SK-N-SH (cell line): ENCODE data around the gene IL17B. TPM values are rescaled to one million over a fixed set of nuclear protein-coding genes. Genes with fewer than 3 reads are reported as not detected.

Experiments
- CTCF ChIA-PET: fragments of 300-600, 350-600 bp; formaldehyde crosslinking; extraction: SDS; loops from one replicate; lab custom pipeline; 2021; lab: Yijun Ruan, JAX
- POLR2A ChIA-PET: fragments of 350-600 bp; sonication (Branson Sonifier 250); formaldehyde crosslinking; extraction: SDS; loops from one replicate; lab custom pipeline; 2020; ENCODE audit warnings: antibody characterized with exemption, inconsistent platforms; lab: Yijun Ruan, JAX
- DNase-seq: peaks from one replicate; pipeline ENCODE4 v3.0.0; 2012
- H2AFZ ChIP-seq: fragments of 200-600 bp; sonication (generic); 2 replicates; pipeline ENCODE4 v1.8.1; 2016; ENCODE audit warnings: antibody characterized with exemption, mild to moderate bottlenecking, low read depth
- H3F3A ChIP-seq: fragments of 200-600 bp; sonication (generic); replicated peaks from 2 replicates; pipeline ENCODE3; 2016; ENCODE audit warnings: antibody characterized with exemption, mild to moderate bottlenecking; ENCODE audit not compliant: insufficient read depth
- H3K27ac ChIP-seq, 2 experiments: fragments of 200-500 bp in 1 of 2; fragments of 200-600 bp in 1 of 2; sonication (Bioruptor generic) in 1 of 2; sonication (generic), shearing (Covaris generic) in 1 of 2; 2 replicates each; pipeline versions ENCODE4 v1.5.1 to v1.6.1; 2014 to 2016; ENCODE audit warnings: low read depth in 2 of 2, inconsistent platforms in 1 of 2, low read length in 1 of 2, mild to moderate bottlenecking in 1 of 2, mixed read lengths in 1 of 2
- H3K27me3 ChIP-seq: fragments of 200-600 bp; sonication (generic), shearing (Covaris generic); 2 replicates; pipeline ENCODE4 v1.6.1; 2016; ENCODE audit warnings: mixed run types; ENCODE audit not compliant: insufficient read depth
- H3K36me3 ChIP-seq, 2 experiments: fragments of 200-500 bp in 1 of 2; fragments of 200-600 bp in 1 of 2; sonication (Bioruptor generic) in 1 of 2; sonication (generic) in 1 of 2; replicated peaks in 1 of 2; 2 replicates each; pipeline versions ENCODE3 to v1.5.1; 2014 to 2016; ENCODE audit warnings: low read length in 1 of 2, mild to moderate bottlenecking in 1 of 2; ENCODE audit not compliant: insufficient read depth in 2 of 2, control insufficient read depth in 1 of 2
- H3K4me1 ChIP-seq, 2 experiments: fragments of 200-500 bp in 1 of 2; fragments of 200-600 bp in 1 of 2; sonication (Bioruptor generic) in 1 of 2; sonication (generic), shearing (Covaris generic) in 1 of 2; 2 replicates each; pipeline versions ENCODE4 v1.5.1 to v1.6.1; 2014 to 2016; ENCODE audit warnings: low read depth in 1 of 2, low read length in 1 of 2, mixed run types in 1 of 2; ENCODE audit not compliant: insufficient read depth in 2 of 2, control insufficient read depth in 1 of 2
- H3K4me2 ChIP-seq: fragments of 200-600 bp; sonication (generic), shearing (Covaris generic); 2 replicates; pipeline ENCODE4 v1.6.1; 2017; ENCODE audit warnings: mixed run types
- H3K4me3 ChIP-seq, 2 experiments: fragments of 200-500 bp in 1 of 2; fragments of 200-600 bp in 1 of 2; sonication (Bioruptor generic) in 1 of 2; sonication (generic), shearing (Covaris generic) in 1 of 2; 2 replicates each; pipeline versions ENCODE4 v1.5.1 to v1.8.1; 2014 to 2016; ENCODE audit warnings: low read depth in 2 of 2, inconsistent platforms in 1 of 2, low read length in 1 of 2, mild to moderate bottlenecking in 1 of 2, mixed read lengths in 1 of 2, moderate library complexity in 1 of 2
- H3K79me2 ChIP-seq: fragments of 200-600 bp; sonication (generic); 2 replicates; pipeline ENCODE4 v1.8.1; 2017; ENCODE audit warnings: mild to moderate bottlenecking; ENCODE audit not compliant: insufficient read depth
- H3K9ac ChIP-seq: fragments of 200-600 bp; sonication (generic); 2 replicates; pipeline ENCODE4 v1.6.1; 2017; ENCODE audit warnings: mixed run types
- H3K9me2 ChIP-seq: fragments of 200-600 bp; sonication (generic); 2 replicates; pipeline ENCODE4 v1.6.1; 2017; ENCODE audit warnings: mixed run types
- H3K9me3 ChIP-seq: fragments of 200-600 bp; sonication (generic); 2 replicates; pipeline ENCODE4 v1.6.1; 2017; ENCODE audit warnings: mixed run types, mild to moderate bottlenecking, moderate library complexity
- H4K20me1 ChIP-seq: fragments of 200-600 bp; sonication (generic); 2 replicates; pipeline ENCODE4 v1.6.1; 2017; ENCODE audit warnings: mild to moderate bottlenecking, mixed run types; ENCODE audit not compliant: insufficient read depth
- CHD2 ChIP-seq: fragments of 150-350 bp; IDR thresholded peaks from 2 replicates; pipeline ENCODE4 v1.6.1; 2018; ENCODE audit warnings: low read length; ENCODE audit not compliant: partially characterized antibody
- EP300 ChIP-seq, 2 experiments: IDR thresholded peaks; 2 replicates each; pipeline versions ENCODE4 v1.4.0 to v1.6.1; 2012; ENCODE audit warnings: borderline replicate concordance in 1 of 2, low read depth in 1 of 2, low read length in 1 of 2
- EZH2phosphoT487 ChIP-seq: fragments of 200-600 bp; sonication (generic); IDR thresholded peaks from 2 replicates; pipeline ENCODE4 v1.6.1; 2017; ENCODE audit warnings: low read depth, mixed run types, mild to moderate bottlenecking, antibody characterized with exemption, moderate library complexity, borderline replicate concordance
- FOSL2 ChIP-seq: IDR thresholded peaks from 2 replicates; pipeline ENCODE4 v1.4.0; 2012; ENCODE audit warnings: low read depth, mild to moderate bottlenecking, moderate library complexity, borderline replicate concordance
- FOXJ3 ChIP-seq: sonication (generic); formaldehyde crosslinking; IDR thresholded peaks from 2 replicates; pipeline ENCODE4 v1.5.1; 2020; ENCODE audit warnings: mild to moderate bottlenecking, missing genetic modification reagents
- FOXM1 ChIP-seq: IDR thresholded peaks from 2 replicates; pipeline ENCODE4 v1.4.0; 2012; ENCODE audit warnings: low read depth, mild to moderate bottlenecking
- GABPA ChIP-seq: IDR thresholded peaks from 2 replicates; pipeline ENCODE4 v1.4.0; 2012; ENCODE audit warnings: low read depth, mild to moderate bottlenecking
- MAX ChIP-seq: IDR thresholded peaks from 2 replicates; pipeline ENCODE4 v1.4.0; 2012; ENCODE audit warnings: low read depth
- MEF2A ChIP-seq: IDR thresholded peaks from 2 replicates; pipeline ENCODE4 v1.4.0; 2012; ENCODE audit warnings: low read depth, borderline replicate concordance
- MXI1 ChIP-seq: IDR thresholded peaks from 2 replicates; pipeline ENCODE4 v1.6.1; 2012; ENCODE audit warnings: mild to moderate bottlenecking, low read depth, low read length, improper control_type of control experiment
- NRF1 ChIP-seq: IDR thresholded peaks from 2 replicates; pipeline ENCODE4 v1.6.1; 2012; ENCODE audit warnings: low read depth, mild to moderate bottlenecking, low read length
- RCOR1 ChIP-seq: fragments of 150-350 bp; IDR thresholded peaks from 2 replicates; pipeline ENCODE4 v1.6.1; 2017; ENCODE audit warnings: antibody characterized with exemption, low read length
- SIN3A ChIP-seq: IDR thresholded peaks from 2 replicates; pipeline ENCODE4 v1.6.1; 2012; ENCODE audit warnings: low read depth, mild to moderate bottlenecking, low read length, moderate library complexity, borderline replicate concordance
- TAF1 ChIP-seq: IDR thresholded peaks from 2 replicates; pipeline ENCODE4 v1.6.1; 2012; ENCODE audit warnings: low read depth, mild to moderate bottlenecking, low read length, moderate library complexity, borderline replicate concordance
- TEAD4 ChIP-seq: IDR thresholded peaks from 2 replicates; pipeline ENCODE4 v1.4.0; 2012; ENCODE audit warnings: mild to moderate bottlenecking, borderline replicate concordance; ENCODE audit not compliant: insufficient read depth
- ZBTB33 ChIP-seq: IDR thresholded peaks from 2 replicates; pipeline ENCODE4 v1.4.0; 2012; ENCODE audit warnings: low read depth, borderline replicate concordance
- WGBS: methylation state at CpG from one replicate; pipeline ENCODE4 v1.1.6; 2017; ENCODE audit warnings: low lambda C conversion rate; 5-methylcytosine and 5-hydroxymethylcytosine counted together
- polyA plus RNA-seq, 3 experiments: library from polyadenylated mRNA; depleted of rRNA; stranded (reverse); fragments of >200 nt; gene quantifications; 2 replicates each; pipeline ENCODE4 v1.2.3, GENCODE V29; 2012
- TF ChIP-seq, protein P1 (sequence below): fragments of 150-350 bp; IDR thresholded peaks from 2 replicates; pipeline ENCODE4 v1.6.1; 2017; ENCODE audit warnings: antibody characterized with exemption, low read length, low read depth, borderline replicate concordance
- TF ChIP-seq, protein P2 (sequence below): IDR thresholded peaks from 2 replicates; pipeline ENCODE4 v1.6.1; 2012; ENCODE audit warnings: mild to moderate bottlenecking, low read depth, low read length, moderate library complexity

The IL17B gene
- polyA plus RNA-seq, 1 of the 3 experiments (the other 2 are of a cell fraction): 0.16 TPM

- no peaks in the 10 kb centered on the region for H3K9me3 ChIP-seq
- H3K9ac ChIP-seq: no peak overlapping the region
- no peak overlapping the region for H3K4me3 ChIP-seq
- ChIA-PET POLR2A (interaction anchor here (1.0 to 1.8 kb wide), 2 partner anchors 28 to 209 kb away, joined by 3 to 4 read pairs; partner anchors contain the start of genes ARHGEF37 and GRPEL2), CTCF (interaction anchor here (1.4 to 41.4 kb wide), 12 partner anchors 11 to 205 kb away, joined by 3 to 1751 read pairs (median 12); partner anchors contain the start of genes CSNK1A1, IL17B and PCYOX1L)
- TF ChIP-seq TEAD4 (no peak), FOSL2 (no peak), MEF2A (no peak), MAX (no peak), FOXM1 (no peak), EZH2phosphoT487 (no peak), TAF1 (no peak), SIN3A (no peak), MXI1 (no peak), EP300 (IDR thresholded peaks at IDR 0.05; ENCODE audit: borderline replicate concordance in 1 of 2, low read depth in 1 of 2, low read length in 1 of 2) (no peak), RCOR1 (no peak), NRF1 (no peak), GABPA (no peak), FOXJ3 (CRISPR knock-in tag) (no peak), CHD2 (no peak), ZBTB33 (no peak)
- TF ChIP-seq, protein P1, sequence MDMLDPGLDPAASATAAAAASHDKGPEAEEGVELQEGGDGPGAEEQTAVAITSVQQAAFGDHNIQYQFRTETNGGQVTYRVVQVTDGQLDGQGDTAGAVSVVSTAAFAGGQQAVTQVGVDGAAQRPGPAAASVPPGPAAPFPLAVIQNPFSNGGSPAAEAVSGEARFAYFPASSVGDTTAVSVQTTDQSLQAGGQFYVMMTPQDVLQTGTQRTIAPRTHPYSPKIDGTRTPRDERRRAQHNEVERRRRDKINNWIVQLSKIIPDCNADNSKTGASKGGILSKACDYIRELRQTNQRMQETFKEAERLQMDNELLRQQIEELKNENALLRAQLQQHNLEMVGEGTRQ: no peak
- TF ChIP-seq, protein P2, sequence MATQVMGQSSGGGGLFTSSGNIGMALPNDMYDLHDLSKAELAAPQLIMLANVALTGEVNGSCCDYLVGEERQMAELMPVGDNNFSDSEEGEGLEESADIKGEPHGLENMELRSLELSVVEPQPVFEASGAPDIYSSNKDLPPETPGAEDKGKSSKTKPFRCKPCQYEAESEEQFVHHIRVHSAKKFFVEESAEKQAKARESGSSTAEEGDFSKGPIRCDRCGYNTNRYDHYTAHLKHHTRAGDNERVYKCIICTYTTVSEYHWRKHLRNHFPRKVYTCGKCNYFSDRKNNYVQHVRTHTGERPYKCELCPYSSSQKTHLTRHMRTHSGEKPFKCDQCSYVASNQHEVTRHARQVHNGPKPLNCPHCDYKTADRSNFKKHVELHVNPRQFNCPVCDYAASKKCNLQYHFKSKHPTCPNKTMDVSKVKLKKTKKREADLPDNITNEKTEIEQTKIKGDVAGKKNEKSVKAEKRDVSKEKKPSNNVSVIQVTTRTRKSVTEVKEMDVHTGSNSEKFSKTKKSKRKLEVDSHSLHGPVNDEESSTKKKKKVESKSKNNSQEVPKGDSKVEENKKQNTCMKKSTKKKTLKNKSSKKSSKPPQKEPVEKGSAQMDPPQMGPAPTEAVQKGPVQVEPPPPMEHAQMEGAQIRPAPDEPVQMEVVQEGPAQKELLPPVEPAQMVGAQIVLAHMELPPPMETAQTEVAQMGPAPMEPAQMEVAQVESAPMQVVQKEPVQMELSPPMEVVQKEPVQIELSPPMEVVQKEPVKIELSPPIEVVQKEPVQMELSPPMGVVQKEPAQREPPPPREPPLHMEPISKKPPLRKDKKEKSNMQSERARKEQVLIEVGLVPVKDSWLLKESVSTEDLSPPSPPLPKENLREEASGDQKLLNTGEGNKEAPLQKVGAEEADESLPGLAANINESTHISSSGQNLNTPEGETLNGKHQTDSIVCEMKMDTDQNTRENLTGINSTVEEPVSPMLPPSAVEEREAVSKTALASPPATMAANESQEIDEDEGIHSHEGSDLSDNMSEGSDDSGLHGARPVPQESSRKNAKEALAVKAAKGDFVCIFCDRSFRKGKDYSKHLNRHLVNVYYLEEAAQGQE: no peak
- H4K20me1 ChIP-seq: no peaks in the 10 kb centered on the region
- no peaks in the 10 kb centered on the region for H3K27me3 ChIP-seq
- no peak for DNase-seq
- no peak overlapping the region for H2AFZ ChIP-seq
- 90% methylated on average over 3 of the region's 3 CpGs for WGBS
- H3F3A ChIP-seq: no peaks in the 10 kb centered on the region
- H3K27ac ChIP-seq: no peak overlapping the region
- no peaks in the 10 kb centered on the region for H3K9me2 ChIP-seq
- peaks cover 0 to 6% of the 10 kb centered on the region in 2 experiments; a peak in 1 of 4 replicates for H3K4me1 ChIP-seq
- H3K36me3 ChIP-seq: no peaks in the 10 kb centered on the region
- H3K79me2 ChIP-seq: no peaks in the 10 kb centered on the region
- no peak overlapping the region for H3K4me2 ChIP-seq
Measured at GRCh38 chr5:149372932-149373331, 6.2 kb downstream of the IL17B start.
